ENCODE results near the gene FTO. TPM values are rescaled to one million over a fixed set of nuclear protein-coding genes. Genes with fewer than 3 reads are reported as not detected.

The FTO gene
- polyA plus RNA-seq, 2 of the 4 experiments (the other 2 are of a cell fraction): 48.7 to 101 TPM

DNA sequence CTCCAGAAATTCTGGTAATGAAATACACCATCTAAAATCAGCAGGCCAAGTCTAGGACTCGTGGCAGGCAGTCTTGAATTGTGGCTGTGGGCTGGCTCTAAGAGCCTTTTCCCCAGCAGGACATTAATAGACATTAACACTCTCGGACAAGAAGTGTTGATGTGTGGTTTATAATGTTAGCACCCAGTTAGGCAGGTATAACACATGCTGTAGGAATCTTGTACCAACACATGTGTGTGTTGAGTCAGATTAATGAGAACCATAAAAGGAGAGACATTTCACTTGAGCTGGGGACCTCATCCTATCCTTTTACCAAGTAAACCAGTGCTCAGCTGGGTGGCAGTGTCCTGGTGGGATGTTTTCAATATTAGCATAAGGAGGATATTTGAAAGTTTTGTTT lies 264.5 kb downstream of the FTO start (continued):
- TF ChIP-seq MAZ (IDR thresholded peaks at IDR 0.05; ENCODE audit: borderline replicate concordance, low read depth, low read length) (no peak), KDM1A (IDR thresholded peaks at IDR 0.05; ENCODE audit: low read depth) (no peak), TP53 (CRISPR knock-in tag; IDR thresholded peaks at IDR 0.05) (no peak), CHD2 (IDR thresholded peaks at IDR 0.05; ENCODE audit: low read length, partially characterized antibody) (no peak), RCOR1 (IDR thresholded peaks at IDR 0.05; ENCODE audit: low read depth, low read length) (no peak), ZC3H11A (IDR thresholded peaks at IDR 0.05) (no peak)

DNA sequence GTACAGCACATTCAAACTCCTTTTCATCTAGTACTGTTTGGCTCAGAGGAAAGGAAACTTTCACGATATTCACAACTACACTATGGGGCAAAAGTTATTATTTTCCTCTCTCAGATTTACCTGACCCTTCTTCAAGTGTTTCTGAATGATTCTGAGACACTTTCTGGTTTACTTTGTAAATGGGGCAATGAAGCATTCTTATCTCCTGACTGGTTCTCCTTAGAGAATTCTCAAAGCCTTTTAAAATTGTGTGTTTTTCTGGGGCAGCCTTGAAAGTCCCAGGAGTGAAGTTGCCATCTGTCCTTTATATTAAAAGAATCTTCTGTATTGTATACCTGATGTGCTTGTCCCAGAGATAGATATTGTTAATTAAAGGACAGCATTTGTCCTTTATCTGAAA lies 264.9 kb downstream of the FTO start:
- POLR2A ChIA-PET: no interaction called here
- Histone ChIP-seq H3K4me2 (no peak overlapping the region), H3K9me3 (no peaks in the 10 kb centered on the region), H3K4me1 (no peaks in the 10 kb centered on the region), H3K4me3 (no peak overlapping the region), H3K27ac (no peak overlapping the region)
- no peak for DNase-seq (ENCODE audit: low read depth in 1 of 2, low spot score in 1 of 2)
- 85% methylated on average over 1 of the region's 1 CpG for WGBS (ENCODE audit: missing lambda C conversion rate)
- CTCF ChIA-PET: no interaction called here
- no peak for FAIRE-seq
- ATAC-seq: no peak
- TF ChIP-seq CBX8 (IDR thresholded peaks at IDR 0.05) (no peak), FOXS1 (CRISPR knock-in tag; IDR thresholded peaks at IDR 0.05) (no peak), JUN (IDR thresholded peaks at IDR 0.05) (no peak), HDAC2 (IDR thresholded peaks at IDR 0.05) (no peak), HOXB13 (CRISPR knock-in tag; IDR thresholded peaks at IDR 0.05; ENCODE audit: low read depth) (no peak), RCOR1 (IDR thresholded peaks at IDR 0.05; ENCODE audit: low read depth, low read length) (no peak), HOXA7 (CRISPR knock-in tag; IDR thresholded peaks at IDR 0.05) (no peak)
- TF ChIP-seq, protein P1, sequence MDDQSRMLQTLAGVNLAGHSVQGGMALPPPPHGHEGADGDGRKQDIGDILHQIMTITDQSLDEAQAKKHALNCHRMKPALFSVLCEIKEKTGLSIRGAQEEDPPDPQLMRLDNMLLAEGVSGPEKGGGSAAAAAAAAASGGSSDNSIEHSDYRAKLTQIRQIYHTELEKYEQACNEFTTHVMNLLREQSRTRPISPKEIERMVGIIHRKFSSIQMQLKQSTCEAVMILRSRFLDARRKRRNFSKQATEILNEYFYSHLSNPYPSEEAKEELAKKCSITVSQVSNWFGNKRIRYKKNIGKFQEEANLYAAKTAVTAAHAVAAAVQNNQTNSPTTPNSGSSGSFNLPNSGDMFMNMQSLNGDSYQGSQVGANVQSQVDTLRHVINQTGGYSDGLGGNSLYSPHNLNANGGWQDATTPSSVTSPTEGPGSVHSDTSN (IDR thresholded peaks at IDR 0.05): no peak
- TF ChIP-seq, protein P2, sequence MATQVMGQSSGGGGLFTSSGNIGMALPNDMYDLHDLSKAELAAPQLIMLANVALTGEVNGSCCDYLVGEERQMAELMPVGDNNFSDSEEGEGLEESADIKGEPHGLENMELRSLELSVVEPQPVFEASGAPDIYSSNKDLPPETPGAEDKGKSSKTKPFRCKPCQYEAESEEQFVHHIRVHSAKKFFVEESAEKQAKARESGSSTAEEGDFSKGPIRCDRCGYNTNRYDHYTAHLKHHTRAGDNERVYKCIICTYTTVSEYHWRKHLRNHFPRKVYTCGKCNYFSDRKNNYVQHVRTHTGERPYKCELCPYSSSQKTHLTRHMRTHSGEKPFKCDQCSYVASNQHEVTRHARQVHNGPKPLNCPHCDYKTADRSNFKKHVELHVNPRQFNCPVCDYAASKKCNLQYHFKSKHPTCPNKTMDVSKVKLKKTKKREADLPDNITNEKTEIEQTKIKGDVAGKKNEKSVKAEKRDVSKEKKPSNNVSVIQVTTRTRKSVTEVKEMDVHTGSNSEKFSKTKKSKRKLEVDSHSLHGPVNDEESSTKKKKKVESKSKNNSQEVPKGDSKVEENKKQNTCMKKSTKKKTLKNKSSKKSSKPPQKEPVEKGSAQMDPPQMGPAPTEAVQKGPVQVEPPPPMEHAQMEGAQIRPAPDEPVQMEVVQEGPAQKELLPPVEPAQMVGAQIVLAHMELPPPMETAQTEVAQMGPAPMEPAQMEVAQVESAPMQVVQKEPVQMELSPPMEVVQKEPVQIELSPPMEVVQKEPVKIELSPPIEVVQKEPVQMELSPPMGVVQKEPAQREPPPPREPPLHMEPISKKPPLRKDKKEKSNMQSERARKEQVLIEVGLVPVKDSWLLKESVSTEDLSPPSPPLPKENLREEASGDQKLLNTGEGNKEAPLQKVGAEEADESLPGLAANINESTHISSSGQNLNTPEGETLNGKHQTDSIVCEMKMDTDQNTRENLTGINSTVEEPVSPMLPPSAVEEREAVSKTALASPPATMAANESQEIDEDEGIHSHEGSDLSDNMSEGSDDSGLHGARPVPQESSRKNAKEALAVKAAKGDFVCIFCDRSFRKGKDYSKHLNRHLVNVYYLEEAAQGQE (IDR thresholded peaks at IDR 0.05): no peak

DNA sequence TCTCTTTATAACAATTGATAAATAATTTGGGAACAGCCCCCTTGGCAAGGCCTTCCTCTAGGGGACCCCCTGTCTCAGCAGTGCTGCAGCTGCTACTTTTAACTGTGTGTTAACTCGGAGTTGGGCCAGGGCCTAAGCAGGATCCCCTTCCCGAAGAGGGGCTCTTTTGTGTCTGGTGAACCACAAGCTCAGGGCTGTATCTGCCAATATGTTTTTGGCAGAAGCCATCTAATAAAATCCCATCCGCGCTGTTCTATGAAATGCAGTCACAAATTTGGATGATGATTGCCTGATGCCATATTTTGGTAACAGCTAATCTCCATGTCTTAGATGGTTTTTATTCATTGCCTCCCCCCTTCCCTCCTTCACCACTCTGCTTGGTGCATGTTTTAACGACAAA lies 267.7 kb downstream of the FTO start:
- FAIRE-seq: no peak
- Histone ChIP-seq H3K4me1 (no peaks in the 10 kb centered on the region; the same call in 2 of the 3 replicates), H3K9me3 (no peaks in the 10 kb centered on the region), H3K4me2 (no peak overlapping the region), H3K4me3 (no peak overlapping the region), H3K27ac (no peak overlapping the region)
- ATAC-seq: no peak
- ChIA-PET CTCF (interaction anchor here (0.9 kb wide), 1 partner anchor 8 kb away, joined by 3 read pairs; no protein-coding TSS in a partner anchor), POLR2A (no interaction called here)
- 89% methylated on average over 5 of the region's 5 CpGs for WGBS (ENCODE audit: missing lambda C conversion rate)
- TF ChIP-seq PHF8 (IDR thresholded peaks at IDR 0.05; ENCODE audit: borderline replicate concordance, low read depth) (no peak), KDM1A (IDR thresholded peaks at IDR 0.05; ENCODE audit: low read depth) (no peak), HOXB13 (CRISPR knock-in tag; IDR thresholded peaks at IDR 0.05; ENCODE audit: low read depth) (no peak), JUNB (IDR thresholded peaks at IDR 0.05) (no peak)
- TF ChIP-seq, protein P1 (IDR thresholded peaks at IDR 0.05): no peak
- TF ChIP-seq, protein P3, sequence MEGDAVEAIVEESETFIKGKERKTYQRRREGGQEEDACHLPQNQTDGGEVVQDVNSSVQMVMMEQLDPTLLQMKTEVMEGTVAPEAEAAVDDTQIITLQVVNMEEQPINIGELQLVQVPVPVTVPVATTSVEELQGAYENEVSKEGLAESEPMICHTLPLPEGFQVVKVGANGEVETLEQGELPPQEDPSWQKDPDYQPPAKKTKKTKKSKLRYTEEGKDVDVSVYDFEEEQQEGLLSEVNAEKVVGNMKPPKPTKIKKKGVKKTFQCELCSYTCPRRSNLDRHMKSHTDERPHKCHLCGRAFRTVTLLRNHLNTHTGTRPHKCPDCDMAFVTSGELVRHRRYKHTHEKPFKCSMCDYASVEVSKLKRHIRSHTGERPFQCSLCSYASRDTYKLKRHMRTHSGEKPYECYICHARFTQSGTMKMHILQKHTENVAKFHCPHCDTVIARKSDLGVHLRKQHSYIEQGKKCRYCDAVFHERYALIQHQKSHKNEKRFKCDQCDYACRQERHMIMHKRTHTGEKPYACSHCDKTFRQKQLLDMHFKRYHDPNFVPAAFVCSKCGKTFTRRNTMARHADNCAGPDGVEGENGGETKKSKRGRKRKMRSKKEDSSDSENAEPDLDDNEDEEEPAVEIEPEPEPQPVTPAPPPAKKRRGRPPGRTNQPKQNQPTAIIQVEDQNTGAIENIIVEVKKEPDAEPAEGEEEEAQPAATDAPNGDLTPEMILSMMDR (IDR thresholded peaks at IDR 0.05): no peak
- TF ChIP-seq, protein P4, sequence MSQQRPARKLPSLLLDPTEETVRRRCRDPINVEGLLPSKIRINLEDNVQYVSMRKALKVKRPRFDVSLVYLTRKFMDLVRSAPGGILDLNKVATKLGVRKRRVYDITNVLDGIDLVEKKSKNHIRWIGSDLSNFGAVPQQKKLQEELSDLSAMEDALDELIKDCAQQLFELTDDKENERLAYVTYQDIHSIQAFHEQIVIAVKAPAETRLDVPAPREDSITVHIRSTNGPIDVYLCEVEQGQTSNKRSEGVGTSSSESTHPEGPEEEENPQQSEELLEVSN (IDR thresholded peaks at IDR 0.05; ENCODE audit: borderline replicate concordance, low read depth): no peak
- TF ChIP-seq, protein P5, sequence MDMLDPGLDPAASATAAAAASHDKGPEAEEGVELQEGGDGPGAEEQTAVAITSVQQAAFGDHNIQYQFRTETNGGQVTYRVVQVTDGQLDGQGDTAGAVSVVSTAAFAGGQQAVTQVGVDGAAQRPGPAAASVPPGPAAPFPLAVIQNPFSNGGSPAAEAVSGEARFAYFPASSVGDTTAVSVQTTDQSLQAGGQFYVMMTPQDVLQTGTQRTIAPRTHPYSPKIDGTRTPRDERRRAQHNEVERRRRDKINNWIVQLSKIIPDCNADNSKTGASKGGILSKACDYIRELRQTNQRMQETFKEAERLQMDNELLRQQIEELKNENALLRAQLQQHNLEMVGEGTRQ (IDR thresholded peaks at IDR 0.05): no peak
- DNase-seq (ENCODE audit: low read depth in 1 of 2, low spot score in 1 of 2): no peak

Data from A549 (cell line).